HG02798 (cell line): ENCODE data around the gene SAP25.
"Not testable (repeated sequence)": the region's sequence is repeated elsewhere in the genome, so short reads cannot be mapped to it uniquely, and the experiment has no call there.

Experiments used
- ATAC-seq: cut with Tn5 transposase; IDR thresholded peaks from one replicate; pipeline ENCODE4 v1.9.1; 2021; ENCODE audit warnings: mild to moderate bottlenecking; ENCODE audit not compliant: unreplicated experiment, poor library complexity

SAP25 gene

DNA sequence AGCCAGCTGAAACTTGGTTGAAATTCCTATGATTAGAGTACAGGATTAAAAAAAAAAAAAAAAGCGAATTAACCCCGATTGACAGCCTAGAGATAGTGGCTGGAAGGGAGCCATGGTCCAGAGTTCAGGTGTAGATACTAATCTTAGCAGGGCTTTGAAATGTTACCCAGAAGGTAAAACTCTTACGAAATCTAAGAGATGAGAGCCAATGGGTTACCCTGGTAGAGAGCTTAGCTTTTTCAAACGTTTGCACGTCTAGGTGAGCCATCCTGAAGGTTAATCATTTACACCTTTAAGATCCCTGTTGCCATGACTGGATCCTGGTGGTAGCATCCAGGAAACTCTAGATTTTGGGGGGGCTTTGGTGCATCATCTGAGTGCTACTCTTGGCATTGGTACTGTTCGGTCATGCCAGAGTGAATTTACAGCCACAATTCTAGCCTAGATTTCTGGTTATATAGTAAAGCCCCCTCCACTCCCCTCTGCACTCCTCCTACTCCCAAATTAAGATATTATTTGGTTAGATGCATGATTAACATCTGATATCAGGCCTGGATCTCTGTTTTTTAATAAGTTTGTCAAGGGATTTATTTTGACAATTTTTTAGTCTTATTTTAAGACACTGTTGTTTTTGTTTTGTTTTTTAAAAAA is 33.5 kb downstream of the SAP25 start:
- ATAC-seq: no peak

DNA sequence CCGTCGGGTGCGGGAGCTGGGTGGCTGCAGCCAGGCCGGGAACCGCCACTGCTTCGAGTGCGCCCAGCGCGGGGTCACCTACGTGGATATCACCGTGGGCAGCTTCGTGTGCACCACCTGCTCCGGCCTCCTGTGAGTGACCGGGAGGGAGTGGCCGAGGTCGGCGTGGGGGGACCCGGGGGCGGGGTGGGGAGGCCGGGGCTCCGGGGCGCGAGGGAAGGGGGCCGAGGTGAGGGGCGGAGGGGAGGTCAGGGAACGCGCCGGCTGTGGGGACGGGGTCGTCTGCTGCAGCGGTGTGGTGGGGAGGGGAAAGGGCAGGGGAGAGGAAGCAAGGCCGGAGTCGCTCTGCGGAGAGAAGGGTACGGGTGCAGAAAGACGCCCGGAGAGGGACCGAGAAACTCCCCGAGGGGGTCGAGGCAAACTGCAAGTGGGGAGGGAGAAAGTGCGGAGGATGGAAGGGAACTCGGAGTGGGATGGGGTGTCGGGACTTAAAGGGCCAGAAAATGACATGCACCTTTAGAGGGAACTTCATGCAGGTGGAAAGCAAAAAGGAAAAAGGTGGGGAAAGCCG is 34.2 kb downstream of the SAP25 start:
- ATAC-seq: no peak

DNA sequence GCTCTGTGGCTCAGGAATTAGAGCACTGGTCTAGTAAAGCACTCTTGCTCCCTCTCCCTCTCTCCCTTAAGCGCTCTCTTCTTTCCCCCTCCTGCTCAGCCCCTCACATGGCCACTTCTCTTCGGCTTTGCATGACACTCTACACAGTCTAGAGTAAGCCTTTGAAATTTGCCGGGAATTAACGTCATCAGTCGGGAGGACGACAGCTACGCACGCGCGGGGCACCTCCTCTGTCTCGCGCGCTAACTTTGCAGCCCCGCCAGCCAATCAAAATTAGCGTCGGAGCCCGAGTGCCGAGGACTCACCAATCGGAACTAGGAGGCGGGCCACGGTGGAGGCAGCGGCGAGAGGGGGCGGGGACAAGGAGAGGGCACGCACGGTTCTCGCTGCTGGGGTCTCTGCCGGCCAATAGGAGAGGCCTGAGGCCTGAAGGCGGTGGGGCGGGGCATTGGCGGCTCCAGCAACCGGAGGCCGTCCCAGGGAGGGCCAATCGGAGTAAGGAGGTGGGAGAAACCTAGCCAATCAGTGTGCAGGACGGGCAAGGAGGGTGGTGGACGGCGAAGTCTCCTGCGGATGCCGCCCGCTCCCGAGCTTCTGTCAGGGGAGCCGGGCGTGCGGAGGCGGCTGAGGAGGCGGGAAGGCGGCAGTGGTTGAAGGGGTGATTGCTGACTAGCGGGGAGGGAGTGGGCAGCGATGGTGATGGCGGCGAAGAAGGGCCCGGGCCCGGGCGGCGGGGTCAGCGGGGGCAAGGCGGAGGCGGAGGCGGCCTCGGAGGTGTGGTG is 34.9 kb downstream of the SAP25 start, which contains the start of gene AGFG2:
AGFG2 (plus strand) TSS at position 550 of the 782 bp plus-strand sequence; CDS start at position 694, 144 bp downstream.
- peak; percentile 95 for ATAC-seq

DNA sequence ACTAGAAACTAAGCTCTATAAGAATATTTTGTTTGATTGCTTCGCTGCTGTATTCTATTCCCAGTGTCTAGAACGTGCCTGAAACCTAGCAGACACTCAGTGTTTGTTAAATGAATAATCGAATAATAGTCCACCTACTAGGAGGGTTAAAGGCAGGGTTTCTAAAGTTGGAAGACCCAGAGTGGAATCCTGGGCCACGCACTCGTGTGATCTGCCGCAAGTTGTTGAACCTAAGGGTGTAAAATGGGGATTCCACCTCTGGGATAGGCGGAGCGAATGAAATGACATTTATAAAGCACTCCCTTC is 35.4 kb downstream of the SAP25 start:
- no peak for ATAC-seq

DNA sequence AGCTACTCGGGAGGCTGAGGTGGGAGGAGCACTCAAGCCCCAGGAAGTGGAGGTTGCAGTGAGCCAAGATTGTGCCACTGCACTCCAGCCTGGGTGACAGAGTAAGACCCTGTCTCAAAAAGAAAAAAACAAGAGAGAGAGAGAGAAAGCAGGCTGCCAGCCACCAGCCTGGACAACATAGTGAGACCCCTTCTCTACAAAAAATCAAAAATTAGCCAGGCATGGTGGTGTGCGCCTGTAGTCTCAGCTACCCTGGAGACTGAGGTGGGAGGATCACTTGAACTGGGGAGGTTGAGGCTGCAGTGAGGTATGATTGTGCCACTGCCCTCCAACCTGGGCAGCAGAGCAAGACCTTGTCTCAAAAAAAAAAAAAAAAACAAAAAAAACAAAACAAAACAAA is 37.0 kb downstream of the SAP25 start:
- not testable (repeated sequence) for ATAC-seq

DNA sequence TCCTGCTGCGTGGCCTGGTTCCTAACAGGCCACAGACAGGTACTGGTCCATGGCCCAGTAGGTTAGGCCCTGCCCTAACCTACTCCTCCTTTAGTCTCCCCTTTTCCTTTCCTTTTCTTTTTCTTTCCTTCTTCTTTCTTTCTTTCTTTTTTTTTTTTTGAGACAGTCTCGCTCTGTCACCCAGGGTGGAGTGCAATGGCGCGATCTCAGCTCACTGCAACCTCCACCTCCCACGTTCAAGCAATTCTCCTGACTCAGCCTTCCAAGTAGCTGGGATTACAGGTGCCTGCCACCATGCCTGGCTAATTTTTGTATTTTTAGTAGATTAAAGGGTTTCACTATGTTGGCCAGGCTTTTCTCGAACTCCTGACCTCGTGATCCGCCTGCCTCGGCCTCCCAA is 37.7 kb downstream of the SAP25 start:
- ATAC-seq: not testable (repeated sequence)

DNA sequence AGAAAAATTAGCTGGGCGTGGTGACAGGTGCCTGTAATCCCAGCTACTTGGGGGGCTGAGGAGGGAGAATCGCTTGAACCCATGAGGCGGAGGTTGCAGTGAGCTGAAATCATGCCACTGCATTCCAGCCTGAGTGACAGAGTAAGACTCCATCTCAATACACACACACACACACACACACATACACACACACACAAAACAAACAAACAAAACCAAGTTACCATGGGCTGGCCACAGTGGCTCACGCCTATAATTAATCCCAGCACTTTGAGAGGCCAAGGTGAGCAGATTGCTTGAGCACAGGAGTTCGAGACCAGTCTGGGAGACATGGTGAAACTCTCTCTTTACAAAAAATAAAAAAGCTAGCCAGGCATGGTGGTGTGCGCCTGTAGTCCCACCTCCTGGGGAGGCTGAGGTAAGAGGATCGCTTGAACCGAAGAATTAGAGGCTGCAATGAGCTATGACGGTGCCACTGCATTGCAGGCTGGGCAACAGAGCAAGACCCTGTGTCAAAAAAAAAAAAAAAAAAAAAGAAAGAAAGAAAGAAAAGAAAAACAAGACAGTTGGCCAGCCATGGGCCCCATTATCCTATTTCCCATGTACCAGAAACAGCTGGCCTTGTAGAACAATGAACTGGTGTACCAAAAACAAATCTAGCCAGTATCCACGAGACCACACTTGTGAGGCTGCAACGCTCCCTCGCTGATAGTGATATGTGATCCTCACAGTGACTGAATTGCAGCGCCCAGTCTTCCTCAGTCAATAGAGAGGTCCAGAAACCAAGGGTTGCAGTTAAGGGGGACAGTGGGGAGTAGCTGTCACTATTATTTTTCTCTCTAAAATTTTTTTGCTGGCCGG is 41.3 kb downstream of the SAP25 start:
- ATAC-seq: no peak

DNA sequence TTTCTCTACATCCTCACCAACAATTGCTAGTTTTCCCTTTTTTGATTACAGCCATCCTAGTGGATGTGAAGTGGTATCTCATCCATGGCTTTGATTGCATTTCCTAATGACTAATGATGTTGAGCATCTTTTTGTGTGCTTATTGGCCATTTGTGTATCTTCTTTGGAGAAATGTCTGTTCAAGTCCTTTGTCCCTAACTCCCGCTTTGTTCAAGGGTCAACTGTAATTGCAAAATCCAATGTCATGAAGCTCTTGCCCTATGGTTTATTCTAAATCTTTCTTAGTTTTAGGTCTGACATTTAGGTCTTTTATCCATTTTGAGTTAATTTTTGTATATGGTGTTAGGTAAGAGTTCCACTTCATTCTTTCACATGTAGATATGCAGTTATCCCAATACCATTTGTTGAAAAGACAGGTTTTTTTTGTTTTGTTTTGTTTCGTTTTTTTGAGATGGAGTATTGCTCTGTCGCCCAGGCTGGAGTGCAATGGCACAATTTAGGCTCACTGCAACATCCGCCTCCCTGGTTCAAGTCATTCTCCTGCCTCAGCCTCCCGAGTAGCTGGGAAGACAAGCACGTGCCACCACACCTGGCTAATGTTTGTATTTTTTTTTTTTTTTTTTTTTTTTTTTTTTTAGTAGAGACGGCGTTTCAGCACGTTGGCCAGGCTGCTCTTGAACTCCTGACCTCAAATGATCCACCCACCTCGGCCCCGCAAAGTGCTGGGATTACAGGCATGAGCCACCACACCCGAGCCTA is 45.4 kb downstream of the SAP25 start:
- ATAC-seq: not testable (repeated sequence)

DNA sequence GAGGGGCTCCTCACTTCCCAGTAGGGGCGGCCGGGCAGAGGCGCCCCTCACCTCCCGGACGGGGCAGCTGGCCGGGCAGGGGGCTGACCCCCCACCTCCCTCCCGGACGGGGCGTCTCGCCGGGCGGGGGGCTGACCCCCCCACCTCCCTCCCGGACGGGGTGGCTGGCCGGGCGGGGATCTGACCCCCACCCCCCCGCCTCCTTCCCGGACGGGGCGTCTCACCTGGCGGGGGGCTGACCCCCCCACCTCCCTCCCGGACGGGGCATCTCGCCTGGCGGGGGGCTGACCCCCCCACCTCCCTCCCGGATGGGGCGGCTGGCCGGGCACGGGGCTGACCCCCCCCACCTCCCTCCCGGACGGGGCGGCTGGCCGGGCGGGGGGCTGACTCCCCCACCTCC is 50.5 kb downstream of the SAP25 start:
- ATAC-seq: not testable (repeated sequence)
